ENCODE results near the gene CREB3L4.

The CREB3L4 gene

GRCh38 chr1:153938996-153939395 lies 28.7 kb upstream of the CREB3L4 start:
- no peak for DNase-seq

GRCh38 chr1:153939476-153939875 lies 28.2 kb upstream of the CREB3L4 start:
- DNase-seq, result no peak

GRCh38 chr1:153940756-153941155 lies 26.9 kb upstream of the CREB3L4 start:
- DNase-seq, result no peak

- no peak for DNase-seq
These were observed 25.6 kb upstream of the CREB3L4 start for GRCh38 chr1:153941826-153942725.

- no peak for DNase-seq
These were observed 24.7 kb upstream of the CREB3L4 start for GRCh38 chr1:153942766-153943549.

- no peak for DNase-seq
These were observed 23.5 kb upstream of the CREB3L4 start for GRCh38 chr1:153944005-153944826.

- no peak for DNase-seq
These were observed 22.9 kb upstream of the CREB3L4 start for GRCh38 chr1:153944827-153945117.

GRCh38 chr1:153945131-153945794 lies 22.4 kb upstream of the CREB3L4 start:
- peak; percentile 62 for DNase-seq

GRCh38 chr1:153945795-153946621 lies 21.7 kb upstream of the CREB3L4 start:
- peak; percentile 79 for DNase-seq

GRCh38 chr1:153946622-153947241 lies 21.0 kb upstream of the CREB3L4 start, which contains the start of gene DENND4B:
Gene DENND4B, minus strand, starts transcription at chr1:153946718. Its CDS starts 2,344 bp downstream, at chr1:153944374.
- peak; percentile 78 for DNase-seq

- DNase-seq, result no peak
These were observed 16.5 kb upstream of the CREB3L4 start for GRCh38 chr1:153951183-153951582.

- DNase-seq, result no peak
These were observed 15.9 kb upstream of the CREB3L4 start for GRCh38 chr1:153951801-153952200.

GRCh38 chr1:153953859-153954365 lies 13.8 kb upstream of the CREB3L4 start:
- no peak for DNase-seq

- DNase-seq, result no peak
These were observed 12.9 kb upstream of the CREB3L4 start for GRCh38 chr1:153954826-153955225.

GRCh38 chr1:153956997-153957715 lies 10.5 kb upstream of the CREB3L4 start:
- no peak for DNase-seq

- DNase-seq, result peak; percentile 49
These were observed 10.0 kb upstream of the CREB3L4 start for GRCh38 chr1:153957744-153958110.

- peak; percentile 95 for DNase-seq
These were observed 9.4 kb upstream of the CREB3L4 start, which contains the start of gene CRTC2 for GRCh38 chr1:153958111-153958960. Gene CRTC2, minus strand, starts transcription at chr1:153958612. Its CDS starts 115 bp downstream, at chr1:153958497.

GRCh38 chr1:153958961-153959260 lies 8.8 kb upstream of the CREB3L4 start:
- no peak for DNase-seq

- DNase-seq, result no peak
These were observed 8.2 kb upstream of the CREB3L4 start for GRCh38 chr1:153959454-153959853.

All from activated CD4-positive, CD25-positive, alpha-beta regulatory T cell treated with anti-CD3 and anti-CD28 coated beads, Interleukin-2, amount 50 U/mL, for 72 hours (primary cell).